ENCODE measurements around the gene HIPK2. TPM values are rescaled to one million over a fixed set of nuclear protein-coding genes. Genes with fewer than 3 reads are reported as not detected.

The HIPK2 gene
- total RNA-seq, 2 experiments from 2014 or later: 6.2 to 7.9 TPM

- no TSS peak for BruUV-seq (replicated peaks)
- Histone ChIP-seq H3K9me3 (ENCODE audit: low read length) (no peaks in the 10 kb centered on the region), H3K9me2 (ENCODE audit: insufficient read depth, low read length) (no peaks in the 10 kb centered on the region), H4K20me1 (ENCODE audit: insufficient read depth, low read length) (no peaks in the 10 kb centered on the region), H3K79me2 (ENCODE audit: insufficient read depth, low read depth, low read length) (no peaks in the 10 kb centered on the region), H2AFZ (ENCODE audit: low read length) (no peak overlapping the region), H3K27ac (ENCODE audit: low read depth, low read length, poor library complexity, severe bottlenecking) (no peak overlapping the region), H3K4me2 (ENCODE audit: low read length) (no peak overlapping the region), H3K4me3 (ENCODE audit: low read depth, low read length, poor library complexity, severe bottlenecking) (no peak overlapping the region), H3K36me3 (ENCODE audit: insufficient read depth, low read length) (no peaks in the 10 kb centered on the region), H3K4me1 (ENCODE audit: insufficient read depth, low read length, poor library complexity, severe bottlenecking) (no peaks in the 10 kb centered on the region)
- no peak for TF ChIP-seq EZH2phosphoT487 (IDR thresholded peaks at IDR 0.05; ENCODE audit: borderline replicate concordance, low read depth, low read length)
- POLR2A ChIA-PET: interaction anchor here (1.0 kb wide), 1 partner anchor 10 kb away, joined by 3 read pairs; no protein-coding TSS in a partner anchor
- DNase-seq (ENCODE audit: low spot score): no peak
- intact Hi-C loops (cut with micrococcal nuclease; ENCODE audit: unreplicated experiment): no loop called here
- CTCF ChIA-PET (ENCODE audit: unreplicated experiment): no interaction called here
Measured at GRCh38 chr7:139660317-139661042, 117.3 kb downstream of the HIPK2 start.

GRCh38 chr7:139659922-139660316, 117.9 kb downstream of the HIPK2 start:
- no peaks in the 10 kb centered on the region for H3K79me2 ChIP-seq (ENCODE audit: insufficient read depth, low read depth, low read length)
- H3K27ac ChIP-seq (ENCODE audit: low read depth, low read length, poor library complexity, severe bottlenecking): no peak overlapping the region
- no peak overlapping the region for H3K4me3 ChIP-seq (ENCODE audit: low read depth, low read length, poor library complexity, severe bottlenecking)
- no peak for TF ChIP-seq EZH2phosphoT487 (IDR thresholded peaks at IDR 0.05; ENCODE audit: borderline replicate concordance, low read depth, low read length)
- no peak for TF ChIP-seq CTCF (conservative IDR thresholded peaks at IDR 0.05; ENCODE audit: low read length)
- H2AFZ ChIP-seq (ENCODE audit: low read length): no peak overlapping the region
- no peak overlapping the region for H3K4me2 ChIP-seq (ENCODE audit: low read length)
- ChIA-PET CTCF (ENCODE audit: unreplicated experiment) (no interaction called here), POLR2A (interaction anchor here (0.5 to 1.0 kb wide), 2 partner anchors 9 to 691 kb away, joined by 3 to 8 read pairs; no protein-coding TSS in a partner anchor)
- no peak for DNase-seq (ENCODE audit: low spot score)
- H3K9me2 ChIP-seq (ENCODE audit: insufficient read depth, low read length): no peaks in the 10 kb centered on the region
- H3K9me3 ChIP-seq (ENCODE audit: low read length): no peaks in the 10 kb centered on the region
- no peaks in the 10 kb centered on the region for H3K4me1 ChIP-seq (ENCODE audit: insufficient read depth, low read length, poor library complexity, severe bottlenecking)
- no peaks in the 10 kb centered on the region for H3K36me3 ChIP-seq (ENCODE audit: insufficient read depth, low read length)
- BruUV-seq (replicated peaks): no TSS peak
- intact Hi-C loops (cut with micrococcal nuclease; ENCODE audit: unreplicated experiment): no loop called here
- no peaks in the 10 kb centered on the region for H4K20me1 ChIP-seq (ENCODE audit: insufficient read depth, low read length)

- no peak overlapping the region for H3K4me3 ChIP-seq (ENCODE audit: low read depth, low read length, poor library complexity, severe bottlenecking)
- CTCF ChIA-PET (ENCODE audit: unreplicated experiment): no interaction called here
- no peaks in the 10 kb centered on the region for H3K4me1 ChIP-seq (ENCODE audit: insufficient read depth, low read length, poor library complexity, severe bottlenecking)
- BruUV-seq (replicated peaks): no TSS peak
- no peak overlapping the region for H3K4me2 ChIP-seq (ENCODE audit: low read length)
- intact Hi-C loops (cut with micrococcal nuclease; ENCODE audit: unreplicated experiment): no loop called here
- no peaks in the 10 kb centered on the region for H4K20me1 ChIP-seq (ENCODE audit: insufficient read depth, low read length)
- no peak overlapping the region for H3K27ac ChIP-seq (ENCODE audit: low read depth, low read length, poor library complexity, severe bottlenecking)
- no peaks in the 10 kb centered on the region for H3K36me3 ChIP-seq (ENCODE audit: insufficient read depth, low read length)
- H3K9me2 ChIP-seq (ENCODE audit: insufficient read depth, low read length): no peaks in the 10 kb centered on the region
- POLR2A ChIA-PET: interaction anchor here (0.5 to 1.0 kb wide), 2 partner anchors 9 to 690 kb away, joined by 3 to 8 read pairs; no protein-coding TSS in a partner anchor
- H3K9me3 ChIP-seq (ENCODE audit: low read length): no peaks in the 10 kb centered on the region
- no peaks in the 10 kb centered on the region for H3K79me2 ChIP-seq (ENCODE audit: insufficient read depth, low read depth, low read length)
- DNase-seq (ENCODE audit: low spot score): no peak
- H2AFZ ChIP-seq (ENCODE audit: low read length): no peak overlapping the region
- TF ChIP-seq EZH2phosphoT487 (IDR thresholded peaks at IDR 0.05; ENCODE audit: borderline replicate concordance, low read depth, low read length) (no peak), CTCF (conservative IDR thresholded peaks at IDR 0.05; ENCODE audit: low read length) (no peak)
Measured at GRCh38 chr7:139658908-139659675, 118.7 kb downstream of the HIPK2 start.
